Right lobe of liver (tissue), 4 donors: ENCODE measurements around the gene EPGN.

Source experiments
- POLR2A ChIP-seq: fragments of 450-650 bp; IDR thresholded peaks from one replicate; pipeline ENCODE4 v1.6.1; 2017; ENCODE audit warnings: antibody characterized with exemption, mild to moderate bottlenecking
- TF ChIP-seq, protein P1 (sequence below), 4 donors: fragments of 200-600 bp in 3 of 4; fragments of 450-650 bp in 1 of 4; IDR thresholded peaks; one replicate each; pipeline versions ENCODE4 v1.5.1 to v1.8.0; 2016 to 2022; ENCODE audit warnings: antibody characterized with exemption in 4 of 4, mild to moderate bottlenecking in 2 of 4
- donor health status: DM: no; HTN: no; CAD: no.
- donor health status: DM: no; HTN: no; CAD: no.
- donor health status: DM: no; HTN: yes; CAD: no.

DNA sequence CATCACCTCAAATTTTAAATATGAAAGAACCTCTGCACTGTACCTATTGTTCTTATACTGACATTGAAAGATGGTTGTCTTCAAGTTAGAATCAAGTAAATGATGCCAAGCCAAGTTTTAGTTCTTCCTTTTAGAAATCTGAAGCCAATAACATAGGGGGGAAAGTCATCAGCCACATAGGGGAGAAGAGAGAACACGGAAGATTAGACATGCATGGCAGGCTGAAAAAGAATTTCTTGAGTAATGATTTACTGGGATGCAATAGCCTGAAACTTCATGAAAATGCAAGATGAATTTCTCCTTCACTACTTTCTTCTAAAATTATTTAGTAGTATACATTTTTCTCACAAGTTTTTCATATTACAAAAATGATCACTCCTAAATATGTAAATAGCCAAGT, 13.6 kb upstream of the EPGN start:
- no peak for TF ChIP-seq POLR2A
- TF ChIP-seq, protein P1, sequence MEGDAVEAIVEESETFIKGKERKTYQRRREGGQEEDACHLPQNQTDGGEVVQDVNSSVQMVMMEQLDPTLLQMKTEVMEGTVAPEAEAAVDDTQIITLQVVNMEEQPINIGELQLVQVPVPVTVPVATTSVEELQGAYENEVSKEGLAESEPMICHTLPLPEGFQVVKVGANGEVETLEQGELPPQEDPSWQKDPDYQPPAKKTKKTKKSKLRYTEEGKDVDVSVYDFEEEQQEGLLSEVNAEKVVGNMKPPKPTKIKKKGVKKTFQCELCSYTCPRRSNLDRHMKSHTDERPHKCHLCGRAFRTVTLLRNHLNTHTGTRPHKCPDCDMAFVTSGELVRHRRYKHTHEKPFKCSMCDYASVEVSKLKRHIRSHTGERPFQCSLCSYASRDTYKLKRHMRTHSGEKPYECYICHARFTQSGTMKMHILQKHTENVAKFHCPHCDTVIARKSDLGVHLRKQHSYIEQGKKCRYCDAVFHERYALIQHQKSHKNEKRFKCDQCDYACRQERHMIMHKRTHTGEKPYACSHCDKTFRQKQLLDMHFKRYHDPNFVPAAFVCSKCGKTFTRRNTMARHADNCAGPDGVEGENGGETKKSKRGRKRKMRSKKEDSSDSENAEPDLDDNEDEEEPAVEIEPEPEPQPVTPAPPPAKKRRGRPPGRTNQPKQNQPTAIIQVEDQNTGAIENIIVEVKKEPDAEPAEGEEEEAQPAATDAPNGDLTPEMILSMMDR (IDR thresholded peaks at IDR 0.05): no peak
